ENCODE results near the gene FZD1.

Gene FZD1

GRCh38 chr7:91287371-91288084 is 23.3 kb downstream of the FZD1 start:
- no peak for DNase-seq (ENCODE audit: extremely low read depth, low read depth)
- H3K4me3 ChIP-seq (replicated peaks; ENCODE audit: low read depth, low read length) = no peak overlapping the region
- TF ChIP-seq CTCF (IDR thresholded peaks at IDR 0.05; ENCODE audit: low read depth, low read length, missing control alignments) = no peak

DNA sequence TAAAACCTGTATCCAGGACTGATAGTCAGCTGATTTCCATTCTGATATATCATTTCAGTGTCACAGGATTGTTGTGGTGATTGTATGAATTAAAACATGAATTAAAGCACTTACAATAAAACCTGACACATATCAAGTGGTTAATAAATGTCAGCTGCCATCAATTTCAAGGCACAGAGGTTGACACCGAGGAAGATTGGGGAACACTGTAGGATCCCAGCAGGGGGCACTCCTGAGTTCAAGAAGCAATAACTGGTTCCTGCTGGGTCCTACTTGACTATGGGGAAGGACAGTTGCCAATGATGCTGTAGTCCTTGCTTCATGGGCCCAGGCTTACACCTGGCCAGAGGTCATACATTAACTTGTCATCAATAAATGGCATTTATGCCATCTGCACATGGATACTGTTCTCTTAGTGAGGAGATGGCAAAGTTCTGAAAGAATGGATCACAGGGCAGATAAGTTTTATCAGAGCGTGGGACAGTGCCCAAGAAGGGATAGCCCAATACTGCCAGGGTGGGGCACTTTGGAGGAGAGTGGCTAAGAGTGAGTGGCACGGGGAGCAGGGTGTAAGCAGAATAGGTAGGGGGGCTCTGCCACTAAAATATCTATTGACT is 24.1 kb downstream of the FZD1 start:
- TF ChIP-seq CTCF (IDR thresholded peaks at IDR 0.05; ENCODE audit: low read depth, low read length, missing control alignments) = peak; percentile 52
- no peak for DNase-seq (ENCODE audit: extremely low read depth, low read depth)
- H3K4me3 ChIP-seq (replicated peaks; ENCODE audit: low read depth, low read length) = no peak overlapping the region

DNA sequence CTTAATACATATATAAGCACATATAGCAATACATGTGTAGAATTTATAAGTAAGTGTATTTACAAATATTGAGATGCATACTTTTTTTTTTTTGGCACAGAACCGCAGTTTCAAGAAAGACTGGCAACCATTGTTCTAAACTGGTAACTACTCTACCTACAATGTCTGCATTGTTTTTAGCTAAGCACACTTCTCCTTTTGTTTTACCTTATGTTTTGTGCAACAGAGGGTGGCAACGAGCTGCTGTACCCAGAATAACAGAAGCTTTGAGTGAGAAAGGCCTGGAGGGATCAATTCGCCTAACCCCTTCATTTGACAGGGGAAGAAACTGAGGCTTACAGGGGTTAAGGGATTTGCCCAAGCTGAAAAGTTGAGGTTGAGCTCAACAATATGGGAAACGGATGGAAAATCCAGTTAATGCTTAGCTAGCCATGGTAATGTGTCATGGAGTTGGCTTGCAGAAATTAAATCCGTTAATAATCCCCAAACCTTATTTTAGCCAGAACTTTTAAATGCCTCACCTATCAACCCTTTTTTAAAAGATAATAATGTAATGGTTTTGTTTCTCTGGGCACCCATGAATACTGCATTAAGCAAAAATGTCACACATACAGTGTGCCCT is 25.5 kb downstream of the FZD1 start:
- no peak for DNase-seq (ENCODE audit: extremely low read depth, low read depth)
- no peak for TF ChIP-seq CTCF (IDR thresholded peaks at IDR 0.05; ENCODE audit: low read depth, low read length, missing control alignments)
- no peak overlapping the region for H3K4me3 ChIP-seq (replicated peaks; ENCODE audit: low read depth, low read length)

GRCh38 chr7:91291302-91291701 is 27.1 kb downstream of the FZD1 start:
- no peak overlapping the region for H3K4me3 ChIP-seq (replicated peaks; ENCODE audit: low read depth, low read length)
- TF ChIP-seq CTCF (IDR thresholded peaks at IDR 0.05; ENCODE audit: low read depth, low read length, missing control alignments) = no peak
- no peak for DNase-seq (ENCODE audit: extremely low read depth, low read depth)

DNA sequence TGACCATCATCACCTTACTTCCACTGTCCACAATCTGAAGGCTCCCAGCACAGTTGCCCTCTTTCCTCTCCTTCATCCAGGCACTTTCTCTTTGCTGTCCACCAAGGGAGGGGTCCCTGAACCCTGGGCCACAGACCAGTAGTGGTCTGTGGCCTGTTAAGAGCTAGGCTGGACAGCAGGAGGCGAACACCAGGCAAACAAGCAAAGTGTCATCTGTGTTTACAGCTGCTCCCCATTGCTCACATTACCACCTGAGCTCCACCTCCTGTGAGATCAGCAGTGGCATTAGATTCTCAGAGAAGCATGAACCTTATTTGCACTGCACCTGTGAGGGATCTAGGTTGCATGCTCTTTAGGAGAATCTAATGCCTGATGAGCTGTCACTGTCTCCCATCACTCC is 27.7 kb downstream of the FZD1 start:
- TF ChIP-seq CTCF (IDR thresholded peaks at IDR 0.05; ENCODE audit: low read depth, low read length, missing control alignments) = no peak
- no peak for DNase-seq (ENCODE audit: extremely low read depth, low read depth)

DNA sequence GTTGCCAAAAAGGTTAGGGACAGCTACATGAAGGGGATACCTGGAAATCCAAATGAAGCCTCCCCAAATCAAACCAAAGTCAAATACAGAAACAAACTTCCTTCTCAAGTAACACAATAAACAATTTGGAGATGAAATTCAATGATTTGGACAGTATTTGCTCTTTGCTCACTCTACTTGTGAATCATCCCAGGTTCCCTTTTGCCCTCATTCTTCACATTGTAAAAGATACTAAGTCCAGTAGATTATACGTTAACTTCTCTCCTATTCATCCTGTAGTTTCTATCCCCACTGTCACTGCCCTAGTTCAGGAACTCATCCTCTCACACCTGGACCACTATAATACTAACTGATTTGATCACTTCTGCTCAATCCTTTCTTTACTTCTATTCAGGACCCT is 28.3 kb downstream of the FZD1 start:
- no peak overlapping the region for H3K4me3 ChIP-seq (replicated peaks; ENCODE audit: low read depth, low read length)
- TF ChIP-seq CTCF (IDR thresholded peaks at IDR 0.05; ENCODE audit: low read depth, low read length, missing control alignments) = no peak
- no peak for DNase-seq (ENCODE audit: extremely low read depth, low read depth)

More for the DNA sequence above, 27.7 kb downstream of the FZD1 start:
- no peak overlapping the region for H3K4me3 ChIP-seq (replicated peaks; ENCODE audit: low read depth, low read length)

All from HFF-Myc (cell line).